NCI-H226 (cell line): ENCODE measurements around the gene NPTX2.
"Not testable (repeated sequence)": the region's sequence is repeated elsewhere in the genome, so short reads cannot be mapped to it uniquely, and the experiment has no call there.

ENCODE experiments used
- DNase-seq: peaks from one replicate; pipeline ENCODE4 v3.0.0-alpha.2; 2015

Gene NPTX2

GRCh38 chr7:98617051-98617959 is at the start of gene NPTX2:
NPTX2 (plus strand) TSS chr7:98617285; CDS start chr7:98617462, 177 bp downstream.
- no peak for DNase-seq

DNA sequence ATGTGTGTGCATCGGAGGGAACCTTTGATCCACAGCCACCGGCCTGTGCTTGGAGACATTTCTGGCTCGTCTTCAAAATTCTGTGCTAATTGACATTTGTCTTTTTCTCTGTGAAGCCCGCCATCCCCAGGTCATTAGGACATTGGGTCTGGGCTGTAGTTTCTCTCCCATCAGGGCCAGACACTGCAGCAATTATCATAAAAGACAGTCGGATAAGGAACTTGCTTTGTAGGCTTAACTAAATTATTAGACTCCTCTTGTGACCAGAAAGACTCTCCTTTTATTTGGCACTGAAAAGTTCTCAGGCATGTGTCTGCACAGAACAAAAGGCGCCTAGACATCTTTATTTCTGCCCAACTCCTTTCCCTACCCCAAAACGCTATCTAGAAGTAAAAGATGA is 49.1 kb upstream of the NPTX2 start:
- no peak for DNase-seq

DNA sequence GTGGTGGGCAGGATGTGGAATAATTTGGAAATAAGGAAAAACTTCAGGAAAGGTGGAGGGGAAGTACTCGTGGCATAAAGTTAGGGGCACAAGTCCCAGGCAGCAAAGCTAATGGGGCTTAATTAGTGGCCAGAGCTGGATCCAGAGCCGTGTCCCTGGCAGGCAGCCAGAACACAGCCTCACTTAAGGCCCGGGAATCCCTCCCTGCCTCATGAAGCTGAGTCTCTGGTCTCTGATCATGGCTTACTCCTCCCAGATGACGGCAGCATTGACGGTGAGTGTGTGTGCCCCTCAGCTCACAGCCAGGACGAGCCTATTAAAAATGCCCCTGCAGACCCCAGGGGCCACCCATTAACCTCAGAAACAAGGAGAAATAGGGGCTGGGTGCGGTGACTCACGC is 48.2 kb upstream of the NPTX2 start:
- no peak for DNase-seq

DNA sequence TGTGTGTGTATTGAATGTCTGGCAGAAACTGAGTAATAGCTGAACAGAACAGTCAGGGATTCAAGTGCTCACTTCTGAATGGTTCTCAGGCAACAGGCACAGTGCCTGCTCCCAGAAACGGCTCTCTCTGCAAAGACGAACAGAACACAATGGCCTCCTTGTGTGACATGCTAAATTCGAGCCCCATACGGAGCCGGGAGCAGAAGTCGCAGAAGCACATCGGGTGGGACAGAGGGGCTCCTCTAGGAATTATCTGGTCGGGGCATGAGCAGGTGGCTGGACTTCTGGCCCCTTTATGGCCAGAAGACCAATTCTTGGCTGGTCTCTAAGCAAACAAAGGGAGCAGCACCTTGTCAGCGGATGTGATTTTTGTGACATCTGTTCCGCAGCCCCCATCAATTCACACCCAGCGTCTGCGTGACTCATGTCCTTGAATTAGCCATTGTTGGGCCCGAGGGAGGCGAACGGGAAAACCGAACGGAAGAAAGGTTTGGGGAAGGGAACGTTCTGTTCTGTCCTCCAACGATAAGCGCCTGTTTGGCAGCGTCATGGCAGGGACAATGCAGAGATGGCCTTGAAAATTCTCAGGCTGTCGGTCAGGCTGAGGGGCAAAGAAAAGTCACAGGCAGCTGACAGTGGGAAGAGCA is 47.3 kb upstream of the NPTX2 start:
- no peak for DNase-seq

DNA sequence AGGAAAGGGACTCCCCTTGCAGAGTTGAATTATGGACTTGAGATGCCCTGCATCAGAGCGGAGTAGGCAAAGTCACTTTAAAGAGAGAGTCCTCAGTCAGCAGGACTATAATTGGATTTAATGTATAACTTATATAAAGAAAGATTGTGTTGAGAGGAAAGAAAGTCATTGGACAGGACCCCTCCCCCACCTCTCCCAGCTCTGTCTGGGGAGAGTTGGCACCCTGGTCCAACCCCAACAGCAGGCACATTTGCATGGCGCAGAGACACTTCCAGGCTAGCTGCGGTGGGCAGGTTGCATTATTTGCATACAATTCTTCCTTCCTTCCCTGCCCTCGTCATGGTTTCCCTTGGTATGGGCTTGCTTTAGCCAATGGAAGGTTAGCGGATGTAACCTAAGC is 46.1 kb upstream of the NPTX2 start:
- no peak for DNase-seq

DNA sequence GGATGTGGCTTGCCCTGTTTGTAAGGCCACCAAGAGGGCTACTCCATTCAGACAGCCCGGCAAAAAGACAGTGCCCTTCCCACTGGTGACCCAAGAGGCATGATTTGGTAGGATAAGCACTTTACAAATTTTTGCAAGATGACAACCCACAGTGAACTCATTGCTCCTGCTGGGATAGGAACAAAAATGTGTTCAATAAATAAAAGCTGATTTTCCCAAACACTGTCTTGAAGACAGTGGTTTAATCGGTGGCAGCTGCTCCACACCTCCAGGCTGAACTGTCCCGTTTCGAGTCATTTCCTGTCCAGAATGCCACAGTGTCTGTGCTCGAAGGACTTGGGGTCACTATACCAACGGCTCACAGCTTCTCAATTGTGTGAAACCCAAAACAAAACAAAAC is 45.1 kb upstream of the NPTX2 start:
- DNase-seq, result no peak

GRCh38 chr7:98572716-98573115 is 44.4 kb upstream of the NPTX2 start:
- DNase-seq, result not testable (repeated sequence)

DNA sequence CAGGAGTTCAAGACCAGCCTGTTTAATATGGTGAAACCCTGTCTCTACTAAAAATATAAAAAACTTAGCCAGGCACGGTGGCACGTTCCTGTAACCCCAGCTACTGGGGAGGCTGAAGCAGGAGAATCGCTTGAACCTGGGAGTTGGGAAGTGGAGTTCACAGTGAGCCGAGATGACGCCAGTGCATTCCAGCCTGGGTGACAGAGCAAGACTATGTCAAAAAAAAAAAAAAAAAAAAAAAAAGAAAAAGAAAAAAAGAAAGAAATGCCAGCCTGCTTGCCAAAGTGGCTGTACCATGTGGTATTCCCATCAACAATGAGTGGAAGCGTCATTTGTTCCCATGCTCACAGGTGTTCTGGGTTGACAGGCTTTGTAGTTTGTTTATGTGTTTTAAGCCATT is 43.3 kb upstream of the NPTX2 start:
- no peak for DNase-seq

- no peak for DNase-seq
Measured at GRCh38 chr7:98575878-98576277, 41.2 kb upstream of the NPTX2 start.

DNA sequence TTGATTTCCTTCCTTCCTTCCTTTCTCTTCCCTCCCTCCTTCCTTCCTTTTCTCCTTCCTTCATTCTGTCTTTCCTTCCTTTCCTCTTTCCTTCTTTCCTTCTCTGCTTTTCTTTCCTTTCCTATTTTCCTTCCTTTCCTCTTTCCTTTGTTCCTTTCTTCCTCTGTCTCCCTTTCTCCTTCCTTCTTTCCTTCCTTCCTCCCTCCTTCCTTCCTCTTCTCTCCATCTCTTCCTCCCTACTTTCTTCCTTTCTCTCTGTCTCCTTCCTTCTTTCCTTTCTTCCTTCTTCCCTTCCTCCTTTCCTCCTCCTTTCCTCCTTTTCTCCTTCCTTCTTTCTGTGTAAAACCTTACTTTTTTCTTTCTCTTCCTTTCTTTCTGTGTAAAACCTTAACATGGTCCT is 32.3 kb upstream of the NPTX2 start:
- DNase-seq, result no peak

GRCh38 chr7:98591926-98592325 is 25.2 kb upstream of the NPTX2 start:
- no peak for DNase-seq

- DNase-seq, result no peak
Measured at GRCh38 chr7:98594348-98594747, 22.7 kb upstream of the NPTX2 start.

DNA sequence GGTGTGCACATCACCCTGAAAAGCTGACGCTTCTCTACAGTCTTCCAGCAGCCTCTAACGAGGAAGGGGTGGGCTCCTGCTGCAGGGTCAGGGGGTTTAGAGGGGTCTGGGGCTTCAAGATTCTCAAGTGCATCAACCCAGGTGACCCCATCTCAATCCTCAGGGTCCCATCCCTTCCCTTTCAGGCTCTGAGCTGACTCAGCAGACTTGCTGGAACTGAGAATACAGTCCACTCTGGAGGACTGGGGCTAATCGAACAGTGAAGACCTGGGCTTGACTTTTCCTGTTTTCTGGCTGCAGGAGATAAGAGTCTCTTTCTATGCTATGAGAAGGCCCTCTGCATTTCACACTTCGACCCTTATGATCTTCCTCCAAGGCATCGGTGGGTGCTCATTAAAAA is 22.3 kb upstream of the NPTX2 start:
- DNase-seq, result no peak

DNA sequence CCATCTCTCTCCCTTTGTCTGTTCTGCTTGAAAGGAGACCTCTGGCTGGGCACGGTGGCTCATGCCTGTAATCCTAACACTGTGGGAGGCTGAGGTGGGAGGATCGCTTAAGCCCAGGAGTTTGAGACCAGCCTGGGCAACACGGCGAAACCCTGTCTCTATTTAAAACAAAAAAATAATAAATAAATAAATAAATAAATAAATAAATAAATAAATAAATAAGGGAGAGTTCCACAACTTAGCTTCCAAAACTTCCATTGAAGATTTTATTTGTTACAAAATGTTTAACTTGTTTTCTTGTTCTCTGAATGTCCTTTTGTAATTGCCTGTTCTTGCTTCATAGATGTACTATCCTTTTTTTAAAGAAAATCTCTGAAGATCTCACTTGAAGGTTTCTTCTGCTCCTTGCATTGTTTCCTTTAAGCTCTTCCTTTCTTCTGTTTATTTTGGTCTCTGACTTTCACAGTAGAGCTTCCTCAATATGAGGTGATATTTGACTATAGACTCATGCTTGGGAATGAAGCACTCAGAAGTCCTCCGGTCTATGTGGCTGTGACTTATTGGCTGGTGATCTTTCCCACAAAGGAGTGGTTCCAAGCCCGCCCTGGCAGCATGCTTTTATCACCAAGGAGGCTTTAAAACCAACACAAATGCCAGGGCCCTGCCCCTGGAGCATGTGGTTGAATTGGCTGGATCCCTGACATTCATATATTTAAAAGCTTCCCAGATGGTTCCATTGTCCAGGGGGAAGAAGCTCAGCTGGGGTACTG is 18.1 kb upstream of the NPTX2 start:
- no peak for DNase-seq

DNA sequence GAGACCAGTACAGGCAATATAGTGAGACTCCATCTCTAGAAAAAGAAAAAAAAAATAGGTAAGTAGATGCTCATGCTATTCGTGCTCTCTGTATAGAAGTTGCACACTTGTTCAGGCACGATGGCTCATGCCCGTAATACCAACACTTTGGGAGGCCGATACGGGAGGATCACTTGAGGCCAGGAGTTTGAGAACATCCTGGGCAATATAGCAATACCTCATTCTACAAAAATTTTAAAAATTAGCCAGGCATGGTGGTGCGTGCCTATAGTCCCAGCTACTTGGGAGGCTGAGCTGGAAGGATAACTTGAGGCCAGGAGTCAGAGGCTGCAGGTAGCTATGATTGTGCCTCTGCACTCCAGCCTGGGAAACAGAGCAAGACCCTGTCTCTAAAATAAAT is 17.2 kb upstream of the NPTX2 start:
- DNase-seq, result no peak

- no peak for DNase-seq
Measured at GRCh38 chr7:98602755-98603398, 14.2 kb upstream of the NPTX2 start.

GRCh38 chr7:98603399-98603788 is 13.7 kb upstream of the NPTX2 start:
- DNase-seq, result no peak

- DNase-seq, result no peak
Measured at GRCh38 chr7:98613601-98614425, 3.3 kb upstream of the NPTX2 start.

DNA sequence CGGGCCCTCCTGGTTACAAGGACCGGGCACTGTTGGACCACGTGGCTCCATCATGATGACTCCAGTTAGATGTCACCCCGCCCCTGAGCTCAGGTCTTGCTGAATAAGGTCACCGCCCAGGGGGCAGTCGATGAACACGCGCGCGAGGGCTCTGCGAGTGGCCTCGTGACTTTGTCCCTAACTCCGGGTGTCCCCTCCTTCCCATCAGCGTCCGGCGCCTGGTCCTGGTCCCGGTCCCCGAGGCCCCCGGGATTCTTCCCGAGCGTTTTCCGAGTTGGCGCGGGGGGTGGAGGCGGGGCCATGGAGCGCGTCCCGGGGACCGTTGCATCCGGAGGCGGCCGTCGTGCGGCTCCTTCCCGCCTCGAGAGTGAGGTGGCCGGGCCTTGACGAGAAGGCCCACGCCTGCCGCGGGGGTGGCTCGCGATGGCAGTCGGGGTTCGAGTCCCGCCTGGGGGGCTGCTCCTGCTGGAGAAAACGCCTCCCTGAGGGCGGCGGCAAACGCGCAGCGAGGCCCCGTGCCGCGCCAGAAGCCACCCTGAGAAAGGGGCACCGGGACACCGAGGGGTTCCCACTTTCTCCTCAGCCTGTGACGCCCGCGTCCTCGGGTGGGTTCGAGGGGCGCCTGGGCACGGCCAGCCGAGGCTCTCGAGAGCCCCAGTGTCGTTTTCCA is 569 bp upstream of the NPTX2 start:
- no peak for DNase-seq

GRCh38 chr7:98617960-98618418 is 904 bp downstream of the NPTX2 start:
- DNase-seq, result no peak

- no peak for DNase-seq
Measured at GRCh38 chr7:98618786-98619185, 1.7 kb downstream of the NPTX2 start.
